ENCODE results near the gene EBF3.

The EBF3 gene

GRCh38 chr10:129876838-129877237 is 87.2 kb downstream of the EBF3 start:
- Histone ChIP-seq H2AFZ (ENCODE audit: low read depth, low read length) (no peak overlapping the region), H3K36me3 (replicated peaks; ENCODE audit: low read depth, low read length) (no peaks in the 10 kb centered on the region), H3K27ac (ENCODE audit: low read length) (no peak overlapping the region), H3K79me2 (ENCODE audit: low read length) (no peaks in the 10 kb centered on the region), H3K27me3 (ENCODE audit: low read depth, low read length) (no peaks in the 10 kb centered on the region), H3K4me3 (ENCODE audit: low read length) (no peak overlapping the region), H4K20me1 (ENCODE audit: insufficient read depth, low read length) (no peaks in the 10 kb centered on the region), H3K9me3 (ENCODE audit: insufficient read depth, low read length) (no peaks in the 10 kb centered on the region), H3K4me1 (ENCODE audit: low read length) (no peaks in the 10 kb centered on the region), H3K4me2 (ENCODE audit: low read length) (no peak overlapping the region), H3K9ac (ENCODE audit: low read length) (no peak overlapping the region)
- TF ChIP-seq CTCF (IDR thresholded peaks at IDR 0.05; ENCODE audit: low read depth, low read length) = no peak
- no peak for TF ChIP-seq EZH2phosphoT487 (IDR thresholded peaks at IDR 0.05; ENCODE audit: low read depth)

GRCh38 chr10:129875993-129876726 is 87.9 kb downstream of the EBF3 start:
- no peak for TF ChIP-seq CTCF (IDR thresholded peaks at IDR 0.05; ENCODE audit: low read depth, low read length)
- no peak for TF ChIP-seq EZH2phosphoT487 (IDR thresholded peaks at IDR 0.05; ENCODE audit: low read depth)
- H3K27me3 ChIP-seq (ENCODE audit: low read depth, low read length) = no peaks in the 10 kb centered on the region
- H3K27ac ChIP-seq (ENCODE audit: low read length) = no peak overlapping the region
- H3K4me2 ChIP-seq (ENCODE audit: low read length) = no peak overlapping the region
- H3K9ac ChIP-seq (ENCODE audit: low read length) = no peak overlapping the region
- H3K36me3 ChIP-seq (replicated peaks; ENCODE audit: low read depth, low read length) = no peaks in the 10 kb centered on the region
- H3K4me3 ChIP-seq (ENCODE audit: low read length) = no peak overlapping the region
- no peaks in the 10 kb centered on the region for H3K79me2 ChIP-seq (ENCODE audit: low read length)
- H3K4me1 ChIP-seq (ENCODE audit: low read length) = no peaks in the 10 kb centered on the region
- no peaks in the 10 kb centered on the region for H4K20me1 ChIP-seq (ENCODE audit: insufficient read depth, low read length)
- no peak overlapping the region for H2AFZ ChIP-seq (ENCODE audit: low read depth, low read length)
- no peaks in the 10 kb centered on the region for H3K9me3 ChIP-seq (ENCODE audit: insufficient read depth, low read length)

GRCh38 chr10:129873351-129873750 is 90.7 kb downstream of the EBF3 start:
- no peak overlapping the region for H3K4me3 ChIP-seq (ENCODE audit: low read length)
- no peaks in the 10 kb centered on the region for H4K20me1 ChIP-seq (ENCODE audit: insufficient read depth, low read length)
- TF ChIP-seq EZH2phosphoT487 (IDR thresholded peaks at IDR 0.05; ENCODE audit: low read depth) (no peak), CTCF (IDR thresholded peaks at IDR 0.05; ENCODE audit: low read depth, low read length) (no peak)
- H3K4me1 ChIP-seq (ENCODE audit: low read length) = no peaks in the 10 kb centered on the region
- H3K79me2 ChIP-seq (ENCODE audit: low read length) = no peaks in the 10 kb centered on the region
- no peak overlapping the region for H3K27ac ChIP-seq (ENCODE audit: low read length)
- no peaks in the 10 kb centered on the region for H3K36me3 ChIP-seq (replicated peaks; ENCODE audit: low read depth, low read length)
- no peaks in the 10 kb centered on the region for H3K27me3 ChIP-seq (ENCODE audit: low read depth, low read length)
- no peak overlapping the region for H3K9ac ChIP-seq (ENCODE audit: low read length)
- H3K9me3 ChIP-seq (ENCODE audit: insufficient read depth, low read length) = no peaks in the 10 kb centered on the region
- no peak overlapping the region for H3K4me2 ChIP-seq (ENCODE audit: low read length)
- no peak overlapping the region for H2AFZ ChIP-seq (ENCODE audit: low read depth, low read length)

- no peak for TF ChIP-seq EZH2phosphoT487 (IDR thresholded peaks at IDR 0.05; ENCODE audit: low read depth)
- TF ChIP-seq CTCF (IDR thresholded peaks at IDR 0.05; ENCODE audit: low read depth, low read length) = no peak
- H2AFZ ChIP-seq (ENCODE audit: low read depth, low read length) = no peak overlapping the region
- no peaks in the 10 kb centered on the region for H3K36me3 ChIP-seq (replicated peaks; ENCODE audit: low read depth, low read length)
- no peak overlapping the region for H3K27ac ChIP-seq (ENCODE audit: low read length)
- H4K20me1 ChIP-seq (ENCODE audit: insufficient read depth, low read length) = no peaks in the 10 kb centered on the region
- H3K4me2 ChIP-seq (ENCODE audit: low read length) = no peak overlapping the region
- no peaks in the 10 kb centered on the region for H3K9me3 ChIP-seq (ENCODE audit: insufficient read depth, low read length)
- H3K27me3 ChIP-seq (ENCODE audit: low read depth, low read length) = no peaks in the 10 kb centered on the region
- no peaks in the 10 kb centered on the region for H3K4me1 ChIP-seq (ENCODE audit: low read length)
- H3K9ac ChIP-seq (ENCODE audit: low read length) = no peak overlapping the region
- H3K4me3 ChIP-seq (ENCODE audit: low read length) = no peak overlapping the region
- H3K79me2 ChIP-seq (ENCODE audit: low read length) = no peaks in the 10 kb centered on the region
These were observed 92.1 kb downstream of the EBF3 start for GRCh38 chr10:129871966-129872365.
